K562 (cell line): ENCODE results near the gene TMEM248. TPM values are rescaled to one million over a fixed set of nuclear protein-coding genes. Genes with fewer than 3 reads are reported as not detected.

Source experiments
- ATAC-seq: fragments of 200-7000 bp; cut with Tn5 transposase; 3 replicates; pipeline ENCODE4 v1.9.1; 2020; ENCODE audit warnings: moderate library complexity
- BruUV-seq: library from RNA; stranded (reverse); fragments of 400-500 nt; replicated peaks from 2 replicates; lab custom pipeline; 2021; lab: Mats Ljungman, UMichigan
- CTCF ChIA-PET: fragments of 300-600 bp; formaldehyde crosslinking; extraction: SDS; loops from one replicate; lab custom pipeline; 2021; ENCODE audit warnings: low intra/inter-chr PET ratio; lab: Yijun Ruan, JAX
- POLR2A ChIA-PET: fragments of 300-600, 350-650 bp; sonication (Branson Sonifier 250); formaldehyde crosslinking; extraction: SDS; loops from one replicate; lab custom pipeline; 2021; ENCODE audit warnings: antibody characterized with exemption, inconsistent platforms; lab: Yijun Ruan, JAX
- DNase-seq, 4 experiments: peaks; one replicate each; pipeline versions ENCODE4 v3.0.0 to v3.0.0-alpha.2; 2011 to 2018; ENCODE audit warnings: low spot score in 3 of 4, mixed read lengths in 3 of 4; ENCODE audit errors: extremely low read depth in 1 of 4
- FAIRE-seq: peaks from 2 replicates; lab custom pipeline; 2011; peaks lifted over from hg19 to GRCh38; lab: Jason Lieb, UNC
- H2AFZ ChIP-seq: 2 replicates; pipeline ENCODE4 v1.6.0; 2011; ENCODE audit warnings: low read depth, low read length, control low read depth, inconsistent platforms
- H3K27ac ChIP-seq: fragments of 200-600 bp; 3 replicates; pipeline ENCODE4 v1.8.0; 2011; ENCODE audit warnings: low read depth, mild to moderate bottlenecking, control low read depth, inconsistent platforms, low read length, moderate library complexity, mixed read lengths; ENCODE audit errors: extremely low read depth
- H3K27me3 ChIP-seq, 2 experiments: fragments of 300-600 bp in 1 of 2; 2 replicates in 1 of 2; 3 replicates in 1 of 2; pipeline versions ENCODE4 v1.6.0 to v1.8.0; 2011; ENCODE audit warnings: inconsistent platforms in 2 of 2, low read length in 2 of 2, mild to moderate bottlenecking in 1 of 2, mixed read lengths in 1 of 2, moderate library complexity in 1 of 2; ENCODE audit not compliant: control insufficient read depth in 2 of 2, insufficient read depth in 2 of 2
- H3K36me3 ChIP-seq: fragments of 300-600 bp; 3 replicates; pipeline ENCODE4 v1.8.0; 2011; ENCODE audit warnings: mild to moderate bottlenecking, low read length, inconsistent platforms; ENCODE audit not compliant: control insufficient read depth, insufficient read depth
- H3K4me1 ChIP-seq, 2 experiments: fragments of 200-600 bp in 1 of 2; replicated peaks in 1 of 2; 2 replicates in 1 of 2; 3 replicates in 1 of 2; pipeline versions ENCODE4 v1.5.1 to v1.8.0; 2011; ENCODE audit warnings: inconsistent platforms in 2 of 2, low read length in 2 of 2, mild to moderate bottlenecking in 1 of 2, mixed read lengths in 1 of 2, moderate library complexity in 1 of 2; ENCODE audit not compliant: control insufficient read depth in 2 of 2, insufficient read depth in 2 of 2
- H3K4me2 ChIP-seq: 2 replicates; pipeline ENCODE4 v1.6.1; 2011; ENCODE audit warnings: low read length, control low read depth, inconsistent platforms, mixed read lengths; ENCODE audit not compliant: insufficient read depth
- H3K4me3 ChIP-seq: fragments of 200-600 bp; sonication (generic), shearing (Covaris generic); 2 replicates; pipeline ENCODE4 v1.5.1; 2016; ENCODE audit warnings: control low read depth, inconsistent platforms
- H3K79me2 ChIP-seq: fragments of 200-600 bp; 3 replicates; pipeline ENCODE4 v1.8.0; 2011; ENCODE audit warnings: low read length, inconsistent platforms; ENCODE audit not compliant: control insufficient read depth, insufficient read depth
- H3K9ac ChIP-seq, 2 experiments: 2 replicates each; pipeline versions ENCODE4 v1.6.0 to v1.6.1; 2011; ENCODE audit warnings: low read depth in 2 of 2, low read length in 2 of 2, control low read depth in 1 of 2, inconsistent platforms in 1 of 2, mild to moderate bottlenecking in 1 of 2, mixed read lengths in 1 of 2; ENCODE audit not compliant: insufficient read depth in 1 of 2
- H3K9me1 ChIP-seq: one replicate; pipeline ENCODE4 v1.6.0; 2011; ENCODE audit warnings: inconsistent platforms, mild to moderate bottlenecking, low read length, moderate library complexity; ENCODE audit not compliant: control insufficient read depth, insufficient read depth
- H3K9me3 ChIP-seq: replicated peaks from 2 replicates; pipeline ENCODE4 v1.5.1; 2011; ENCODE audit warnings: low read depth, low read length, inconsistent platforms; ENCODE audit not compliant: control insufficient read depth, insufficient read depth
- H4K20me1 ChIP-seq: replicated peaks from 2 replicates; pipeline ENCODE4 v1.6.1; 2011; ENCODE audit warnings: low read length, inconsistent platforms, mixed read lengths; ENCODE audit not compliant: control insufficient read depth, insufficient read depth
- ETV5 ChIP-seq: sonication (generic); formaldehyde crosslinking; IDR thresholded peaks from 2 replicates; pipeline ENCODE4 v1.4.0; 2020; ENCODE audit warnings: low read depth, mild to moderate bottlenecking, missing genetic modification reagents
- FOXA1 ChIP-seq: fragments of 450-650 bp; IDR thresholded peaks from 2 replicates; pipeline ENCODE4 v1.6.1; 2016; ENCODE audit warnings: mild to moderate bottlenecking, borderline replicate concordance
- HNRNPH1 ChIP-seq: fragments of 200-400 bp; formaldehyde crosslinking; optimal IDR thresholded peaks from 2 replicates; pipeline ENCODE3; 2017; ENCODE audit warnings: low read depth, mild to moderate bottlenecking, low read length, moderate library complexity
- KAT2B ChIP-seq: IDR thresholded peaks from one replicate; pipeline ENCODE4 v1.6.1; 2012; ENCODE audit warnings: low read depth, mild to moderate bottlenecking, control low read depth, inconsistent platforms, low read length, moderate library complexity
- KAT7 ChIP-seq: sonication (generic); formaldehyde crosslinking; IDR thresholded peaks from 2 replicates; pipeline ENCODE4 v1.8.0; 2022; ENCODE audit warnings: missing genetic modification reagents, mild to moderate bottlenecking, borderline replicate concordance
- PTBP1 ChIP-seq: fragments of 200-400 bp; formaldehyde crosslinking; IDR thresholded peaks from 2 replicates; pipeline ENCODE4 v1.6.1; 2017; ENCODE audit warnings: low read depth, low read length
- TAF7 ChIP-seq: fragments of 450-650 bp; IDR thresholded peaks from 2 replicates; pipeline ENCODE4 v1.6.1; 2016; ENCODE audit warnings: missing genetic modification characterization, missing compliant biosample characterization
- TOE1 ChIP-seq, 2 experiments: fragments of 450-650 bp in 1 of 2; sonication (generic) in 1 of 2; formaldehyde crosslinking in 1 of 2; IDR thresholded peaks; 2 replicates each; pipeline versions ENCODE4 v1.7.1 to v1.8.0; 2016 to 2022; ENCODE audit warnings: borderline replicate concordance in 2 of 2, mild to moderate bottlenecking in 2 of 2, antibody characterized with exemption in 1 of 2, inconsistent platforms in 1 of 2, low read depth in 1 of 2, missing genetic modification reagents in 1 of 2, moderate library complexity in 1 of 2
- TRIM24 ChIP-seq, 2 experiments: fragments of 450-650 bp; IDR thresholded peaks; 2 replicates each; pipeline ENCODE4 v1.6.1; 2016
- USF1 ChIP-seq: sonication (generic); formaldehyde crosslinking; IDR thresholded peaks from 2 replicates; pipeline ENCODE4 v1.9.0; 2022; ENCODE audit warnings: mild to moderate bottlenecking, missing genetic modification reagents
- ZNF12 ChIP-seq: sonication (generic); formaldehyde crosslinking; IDR thresholded peaks from 2 replicates; pipeline ENCODE4 v1.4.0; 2020; ENCODE audit warnings: mild to moderate bottlenecking, missing genetic modification reagents
- ZNF282 ChIP-seq: sonication (generic); formaldehyde crosslinking; IDR thresholded peaks from 2 replicates; pipeline ENCODE4 v1.8.1; 2023; ENCODE audit warnings: missing genetic modification reagents
- WGBS: fragments of 100-300 bp; shearing (Covaris generic); methylation state at CpG from one replicate; pipeline ENCODE4 v1.1.6; 2016; ENCODE audit warnings: low coverage, mixed read lengths; ENCODE audit not compliant: insufficient coverage; ENCODE audit errors: missing lambda C conversion rate; 5-methylcytosine and 5-hydroxymethylcytosine counted together
- in situ Hi-C: fragments of 300-500 bp; cut with MboI; formaldehyde crosslinking; loops from 4 replicates; pipeline ENCODE4 v1.15.0; 2018; ENCODE audit warnings: inconsistent platforms, mixed read lengths
- intact Hi-C: fragments of 100-400 bp; cut with micrococcal nuclease; formaldehyde crosslinking; loops from 2 replicates; pipeline ENCODE4 v1.14.2; 2022
- polyA plus RNA-seq, 8 experiments: library from polyadenylated mRNA; depleted of rRNA in 4 of 8; stranded (reverse) in 5 of 8; unstranded in 3 of 8; fragments of >200 nt; fragmentation: Nextera tagmentation in 2 of 8; fragmentation: Illumina TruSeq in 1 of 8; extraction: Ambion mirVana in 2 of 8; extraction: Trizol in 1 of 8; gene quantifications; 2 replicates each; pipeline versions ENCODE4 v1.2.1 to v1.2.3, GENCODE V29; 2011 to 2014; ENCODE audit warnings: inconsistent platforms in 1 of 8, missing spikeins in 1 of 8
- total RNA-seq, 7 experiments: library from RNA; depleted of rRNA in 6 of 7; stranded (reverse); fragments of >200 nt in 6 of 7; fragmentation: Illumina TruSeq in 2 of 7; extraction: Trizol in 2 of 7; gene quantifications; 2 replicates each; pipeline versions ENCODE4 v1.2.1 to v1.2.3, GENCODE V29; 2011 to 2021; ENCODE audit warnings: low replicate concordance in 1 of 7
- TF ChIP-seq, protein P1 (sequence below), 2 experiments: fragments of 450-650 bp in 1 of 2; IDR thresholded peaks; 2 replicates each; pipeline ENCODE4 v1.6.1; 2011 to 2017; ENCODE audit warnings: low read depth in 2 of 2, antibody characterized with exemption in 1 of 2, borderline replicate concordance in 1 of 2, low read length in 1 of 2, mild to moderate bottlenecking in 1 of 2, mixed read lengths in 1 of 2; ENCODE audit not compliant: control insufficient read depth in 1 of 2
- TF ChIP-seq, protein P2 (sequence below): fragments of 250-450 bp; sonication (Bioruptor Pico); IDR thresholded peaks from 2 replicates; pipeline ENCODE4 v1.5.0; 2021

Gene TMEM248
- total and polyA plus RNA-seq, 9 of the 15 experiments (the other 6 are each of a cell fraction or from before 2014, with no cell fraction given): 6.3 to 132 (median 64.4) TPM

DNA sequence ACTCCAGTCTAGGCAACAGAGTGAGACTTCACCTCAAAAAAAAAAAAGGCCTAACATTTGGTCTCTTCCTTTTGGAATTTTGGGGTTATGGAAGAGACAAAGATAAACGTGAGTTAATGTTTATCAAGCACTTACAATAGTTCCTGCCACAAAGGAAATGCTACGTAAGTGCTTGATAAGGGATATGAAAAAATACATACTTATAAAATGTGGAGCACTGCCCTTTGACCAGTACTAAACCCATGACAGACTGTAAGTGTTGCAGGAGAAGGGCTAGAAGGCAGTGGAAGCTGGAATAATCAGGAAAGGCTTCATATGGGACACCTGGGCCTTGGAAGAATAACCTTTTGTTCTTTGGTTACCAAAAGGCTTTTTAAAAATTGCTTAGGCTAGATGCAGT lies 25.5 kb downstream of the TMEM248 start:
- no peaks in the 10 kb centered on the region for H3K9me1 ChIP-seq
- H3K4me1 ChIP-seq: no peaks in the 10 kb centered on the region
- in situ Hi-C loops: no loop called here
- FAIRE-seq: no peak
- no peak overlapping the region for H3K4me2 ChIP-seq
- no TSS peak for BruUV-seq
- no peak overlapping the region for H3K4me3 ChIP-seq
- no peaks in the 10 kb centered on the region for H3K9me3 ChIP-seq
- ChIA-PET CTCF (no interaction called here), POLR2A (interaction anchor here (0.9 kb wide), 1 partner anchor 26 kb away, joined by 3 read pairs; the partner anchor contains the start of gene TMEM248)
- peaks cover 89% of the 10 kb centered on the region for H3K36me3 ChIP-seq
- intact Hi-C loops: no loop called here
- 58% methylated on average over 2 of the region's 2 CpGs for WGBS
- ATAC-seq: no peak
- TF ChIP-seq FOXA1 (no peak), ZNF12 (CRISPR knock-in tag) (no peak), PTBP1 (no peak), USF1 (CRISPR knock-in tag) (no peak), TAF7 (tag) (no peak), HNRNPH1 (no peak), ETV5 (CRISPR knock-in tag) (no peak), ZNF282 (CRISPR knock-in tag) (no peak), TOE1 (IDR thresholded peaks at IDR 0.05; ENCODE audit: borderline replicate concordance) (no peak), TOE1 (CRISPR knock-in tag; IDR thresholded peaks at IDR 0.05; ENCODE audit: borderline replicate concordance, low read depth) (no peak), KAT7 (CRISPR knock-in tag) (no peak), TRIM24 (IDR thresholded peaks at IDR 0.05) (no peak), KAT2B (no peak)
- TF ChIP-seq, protein P1, sequence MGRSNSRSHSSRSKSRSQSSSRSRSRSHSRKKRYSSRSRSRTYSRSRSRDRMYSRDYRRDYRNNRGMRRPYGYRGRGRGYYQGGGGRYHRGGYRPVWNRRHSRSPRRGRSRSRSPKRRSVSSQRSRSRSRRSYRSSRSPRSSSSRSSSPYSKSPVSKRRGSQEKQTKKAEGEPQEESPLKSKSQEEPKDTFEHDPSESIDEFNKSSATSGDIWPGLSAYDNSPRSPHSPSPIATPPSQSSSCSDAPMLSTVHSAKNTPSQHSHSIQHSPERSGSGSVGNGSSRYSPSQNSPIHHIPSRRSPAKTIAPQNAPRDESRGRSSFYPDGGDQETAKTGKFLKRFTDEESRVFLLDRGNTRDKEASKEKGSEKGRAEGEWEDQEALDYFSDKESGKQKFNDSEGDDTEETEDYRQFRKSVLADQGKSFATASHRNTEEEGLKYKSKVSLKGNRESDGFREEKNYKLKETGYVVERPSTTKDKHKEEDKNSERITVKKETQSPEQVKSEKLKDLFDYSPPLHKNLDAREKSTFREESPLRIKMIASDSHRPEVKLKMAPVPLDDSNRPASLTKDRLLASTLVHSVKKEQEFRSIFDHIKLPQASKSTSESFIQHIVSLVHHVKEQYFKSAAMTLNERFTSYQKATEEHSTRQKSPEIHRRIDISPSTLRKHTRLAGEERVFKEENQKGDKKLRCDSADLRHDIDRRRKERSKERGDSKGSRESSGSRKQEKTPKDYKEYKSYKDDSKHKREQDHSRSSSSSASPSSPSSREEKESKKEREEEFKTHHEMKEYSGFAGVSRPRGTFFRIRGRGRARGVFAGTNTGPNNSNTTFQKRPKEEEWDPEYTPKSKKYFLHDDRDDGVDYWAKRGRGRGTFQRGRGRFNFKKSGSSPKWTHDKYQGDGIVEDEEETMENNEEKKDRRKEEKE (IDR thresholded peaks at IDR 0.05; ENCODE audit: borderline replicate concordance in 1 of 2, control insufficient read depth in 1 of 2, low read depth in 2 of 2, low read length in 1 of 2): no peak
- TF ChIP-seq, protein P2, sequence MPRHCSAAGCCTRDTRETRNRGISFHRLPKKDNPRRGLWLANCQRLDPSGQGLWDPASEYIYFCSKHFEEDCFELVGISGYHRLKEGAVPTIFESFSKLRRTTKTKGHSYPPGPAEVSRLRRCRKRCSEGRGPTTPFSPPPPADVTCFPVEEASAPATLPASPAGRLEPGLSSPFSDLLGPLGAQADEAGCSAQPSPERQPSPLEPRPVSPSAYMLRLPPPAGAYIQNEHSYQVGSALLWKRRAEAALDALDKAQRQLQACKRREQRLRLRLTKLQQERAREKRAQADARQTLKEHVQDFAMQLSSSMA: no peak
- H3K27me3 ChIP-seq: no peaks in the 10 kb centered on the region
- no peak overlapping the region for H3K27ac ChIP-seq
- H2AFZ ChIP-seq: no peak overlapping the region
- no peak overlapping the region for H3K9ac ChIP-seq
- H3K79me2 ChIP-seq: peaks cover 5% of the 10 kb centered on the region; the same call in 1 of the 3 replicates
- no peak for DNase-seq
- no peaks in the 10 kb centered on the region for H4K20me1 ChIP-seq
